MCF 10A (cell line): ENCODE measurements around the gene PHPT1. TPM values are rescaled to one million over a fixed set of nuclear protein-coding genes. Genes with fewer than 3 reads are reported as not detected.

Experiments
- BruUV-seq: library from RNA; stranded (reverse); fragments of 400-500 nt; replicated peaks from 2 replicates; lab custom pipeline; 2021; lab: Mats Ljungman, UMichigan
- CTCF ChIA-PET: fragments of 300-600 bp; sonication (Branson Sonifier 250); formaldehyde crosslinking; extraction: SDS; loops from one replicate; lab custom pipeline; 2021; ENCODE audit warnings: antibody characterized with exemption, inconsistent platforms; lab: Yijun Ruan, JAX
- POLR2A ChIA-PET: fragments of 300-600, 350-650 bp; sonication (Branson Sonifier 250); formaldehyde crosslinking; extraction: SDS; loops from one replicate; lab custom pipeline; 2020; ENCODE audit warnings: antibody characterized with exemption, inconsistent platforms; lab: Yijun Ruan, JAX
- DNase-seq: peaks from one replicate; pipeline ENCODE4 v3.0.0-alpha.2; 2018; ENCODE audit not compliant: unreplicated experiment
- H3K27ac Mint-ChIP-seq: one replicate; pipeline ENCODE4 v1.8.0; 2022; ENCODE audit warnings: mild to moderate bottlenecking, low read depth, mixed read lengths; ENCODE audit not compliant: unreplicated experiment
- H3K27me3 Mint-ChIP-seq: one replicate; pipeline ENCODE4 v1.8.0; 2022; ENCODE audit warnings: mixed read lengths; ENCODE audit not compliant: insufficient read depth, unreplicated experiment
- H3K36me3 Mint-ChIP-seq: one replicate; pipeline ENCODE4 v1.8.0; 2022; ENCODE audit warnings: mild to moderate bottlenecking, moderate library complexity, mixed read lengths; ENCODE audit not compliant: insufficient read depth, unreplicated experiment
- H3K4me1 Mint-ChIP-seq: one replicate; pipeline ENCODE4 v1.8.0; 2022; ENCODE audit warnings: mixed read lengths; ENCODE audit not compliant: insufficient read depth, unreplicated experiment
- H3K4me3 Mint-ChIP-seq: one replicate; pipeline ENCODE4 v1.8.0; 2022; ENCODE audit warnings: mild to moderate bottlenecking, moderate library complexity, mixed read lengths; ENCODE audit not compliant: unreplicated experiment
- H3K9me3 Mint-ChIP-seq: one replicate; pipeline ENCODE4 v1.8.0; 2022; ENCODE audit warnings: mixed read lengths; ENCODE audit not compliant: unreplicated experiment
- intact Hi-C: fragments of 100-400 bp; cut with micrococcal nuclease; formaldehyde crosslinking; loops from 2 replicates; pipeline ENCODE4 v1.14.1; 2022
- total RNA-seq: library from RNA; stranded (reverse); gene quantifications from 2 replicates; pipeline ENCODE4 v1.2.3, GENCODE V29; 2022
- TF ChIP-seq, protein P1 (sequence below): fragments of 200-600 bp; IDR thresholded peaks from one replicate; pipeline ENCODE4 v1.8.0; 2022; ENCODE audit warnings: antibody characterized with exemption, mild to moderate bottlenecking; ENCODE audit not compliant: unreplicated experiment

Gene PHPT1
- total RNA-seq, 1 experiment from 2014 or later, result 193 TPM

DNA sequence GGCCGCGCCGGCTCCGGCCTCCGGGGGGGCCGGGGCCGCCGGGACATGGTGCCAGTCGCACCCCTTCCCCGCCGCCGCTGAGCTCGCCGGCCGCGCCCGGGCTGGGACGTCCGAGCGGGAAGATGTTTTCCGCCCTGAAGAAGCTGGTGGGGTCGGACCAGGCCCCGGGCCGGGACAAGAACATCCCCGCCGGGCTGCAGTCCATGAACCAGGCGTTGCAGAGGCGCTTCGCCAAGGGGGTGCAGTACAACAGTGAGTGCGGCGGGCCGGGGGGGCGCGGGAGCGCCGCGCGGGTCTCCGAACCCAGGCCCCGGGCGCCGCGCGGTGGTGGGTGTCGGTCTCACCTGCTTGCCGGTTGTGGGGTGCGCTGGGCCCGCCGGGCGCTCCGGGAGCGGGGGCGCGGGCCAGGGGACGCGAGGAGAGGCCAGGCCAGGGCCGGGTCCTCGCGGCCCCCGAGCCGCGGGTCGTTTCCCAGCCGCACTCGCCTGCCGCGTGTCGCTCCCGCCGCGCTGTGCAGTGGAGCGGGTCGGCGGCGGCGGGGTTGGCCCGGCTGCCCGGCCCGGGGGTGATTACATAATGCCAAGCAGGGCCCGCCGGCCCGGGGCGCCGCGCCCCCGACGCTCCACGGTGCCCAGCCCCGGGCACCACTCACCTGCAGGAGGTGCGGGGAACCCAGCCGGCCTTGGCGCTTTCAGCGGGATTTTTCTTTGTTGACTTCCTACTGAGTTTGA is 41.0 kb upstream of the PHPT1 start:
- Mint-ChIP-seq H3K4me1 (no peaks in the 10 kb centered on the region), H3K27ac (no peak overlapping the region), H3K9me3 (no peaks in the 10 kb centered on the region), H3K36me3 (peaks cover 30% of the 10 kb centered on the region), H3K4me3 (peak overlapping the region; percentile 76), H3K27me3 (no peaks in the 10 kb centered on the region)
- intact Hi-C loops, result no loop called here
- no peak for DNase-seq
- ChIA-PET CTCF (interaction anchor here (0.6 to 2.8 kb wide), 5 partner anchors 34 to 387 kb away, joined by 3 to 8 read pairs (median 4); partner anchors contain the start of genes AJM1 and FBXW5), POLR2A (interaction anchor here (0.5 to 5.6 kb wide), 19 partner anchors 8 to 321 kb away, joined by 3 to 33 read pairs (median 5); partner anchors contain the start of genes AJM1, SAPCD2 and TMEM141)
- no TSS peak for BruUV-seq
- TF ChIP-seq, protein P1, sequence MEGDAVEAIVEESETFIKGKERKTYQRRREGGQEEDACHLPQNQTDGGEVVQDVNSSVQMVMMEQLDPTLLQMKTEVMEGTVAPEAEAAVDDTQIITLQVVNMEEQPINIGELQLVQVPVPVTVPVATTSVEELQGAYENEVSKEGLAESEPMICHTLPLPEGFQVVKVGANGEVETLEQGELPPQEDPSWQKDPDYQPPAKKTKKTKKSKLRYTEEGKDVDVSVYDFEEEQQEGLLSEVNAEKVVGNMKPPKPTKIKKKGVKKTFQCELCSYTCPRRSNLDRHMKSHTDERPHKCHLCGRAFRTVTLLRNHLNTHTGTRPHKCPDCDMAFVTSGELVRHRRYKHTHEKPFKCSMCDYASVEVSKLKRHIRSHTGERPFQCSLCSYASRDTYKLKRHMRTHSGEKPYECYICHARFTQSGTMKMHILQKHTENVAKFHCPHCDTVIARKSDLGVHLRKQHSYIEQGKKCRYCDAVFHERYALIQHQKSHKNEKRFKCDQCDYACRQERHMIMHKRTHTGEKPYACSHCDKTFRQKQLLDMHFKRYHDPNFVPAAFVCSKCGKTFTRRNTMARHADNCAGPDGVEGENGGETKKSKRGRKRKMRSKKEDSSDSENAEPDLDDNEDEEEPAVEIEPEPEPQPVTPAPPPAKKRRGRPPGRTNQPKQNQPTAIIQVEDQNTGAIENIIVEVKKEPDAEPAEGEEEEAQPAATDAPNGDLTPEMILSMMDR, result no peak

DNA sequence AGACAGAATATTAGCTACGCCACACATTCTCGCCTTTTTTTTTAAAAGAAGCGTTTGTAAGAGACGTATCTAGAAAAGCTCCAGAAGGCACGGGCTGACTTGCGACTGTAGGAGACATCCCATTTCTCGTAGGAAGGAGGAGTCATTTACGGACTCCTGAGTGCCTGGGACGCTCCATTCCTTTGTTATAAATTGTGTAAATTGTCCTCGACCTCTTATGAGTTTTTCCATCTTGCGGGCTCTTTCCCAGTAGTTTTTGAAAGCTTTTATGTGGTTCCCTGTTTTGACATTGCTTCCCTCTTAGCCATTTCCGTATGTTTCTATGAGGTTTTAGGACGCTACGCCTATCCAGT is 40.4 kb upstream of the PHPT1 start:
- no peak overlapping the region for H3K27ac Mint-ChIP-seq
- peak overlapping the region; percentile 76 for H3K4me3 Mint-ChIP-seq
- peak; percentile 21 for DNase-seq
- intact Hi-C loops, result no loop called here
- H3K4me1 Mint-ChIP-seq, result no peaks in the 10 kb centered on the region
- no TSS peak for BruUV-seq
- ChIA-PET CTCF (interaction anchor here (0.7 to 1.9 kb wide), 5 partner anchors 12 to 386 kb away, joined by 3 to 5 read pairs (median 4); partner anchors contain the start of gene FBXW5), POLR2A (interaction anchor here (0.6 to 5.6 kb wide), 16 partner anchors 8 to 321 kb away, joined by 3 to 33 read pairs (median 6); partner anchors contain the start of genes AJM1 and TMEM141)
- TF ChIP-seq, protein P1, result no peak
- H3K9me3 Mint-ChIP-seq, result no peaks in the 10 kb centered on the region
- H3K27me3 Mint-ChIP-seq, result no peaks in the 10 kb centered on the region
- H3K36me3 Mint-ChIP-seq, result peaks cover 30% of the 10 kb centered on the region

DNA sequence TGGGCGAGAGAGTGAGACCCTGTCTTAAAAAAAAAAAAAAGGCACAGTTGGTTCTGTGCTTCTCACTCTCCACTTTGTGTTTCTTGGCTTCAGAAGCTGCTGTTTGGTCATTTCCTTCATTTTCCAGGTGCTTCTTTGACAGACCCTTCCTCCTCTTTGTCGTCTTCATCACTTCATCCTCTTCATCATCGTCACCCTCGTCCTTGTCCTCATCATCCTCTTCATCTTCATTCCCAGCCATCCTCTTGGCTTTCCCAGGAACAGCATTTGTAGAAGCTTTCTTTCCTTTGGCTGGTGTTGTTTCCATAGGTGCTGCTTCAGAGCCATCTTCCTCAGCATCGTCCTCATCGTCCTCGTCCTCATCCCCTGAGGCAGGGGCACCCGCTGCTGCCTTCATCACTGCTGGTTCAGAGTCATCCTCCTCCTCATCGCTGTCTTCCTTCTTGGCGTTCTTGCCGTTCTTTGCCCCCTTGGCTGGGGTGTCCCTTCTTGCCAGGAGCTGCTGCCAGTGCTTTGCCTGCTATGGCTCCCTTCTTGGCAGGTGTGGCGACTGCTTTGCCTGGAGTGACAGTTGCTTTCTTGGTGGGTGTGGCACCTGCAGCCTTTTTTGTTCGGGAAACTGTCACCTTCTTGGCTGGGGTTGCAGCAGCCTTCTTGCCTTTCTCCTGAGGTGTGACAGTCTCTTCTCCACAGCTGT is 34.3 kb upstream of the PHPT1 start:
- Mint-ChIP-seq H3K9me3 (no peaks in the 10 kb centered on the region), H3K27me3 (no peaks in the 10 kb centered on the region), H3K4me1 (peaks cover 7% of the 10 kb centered on the region), H3K27ac (no peak overlapping the region), H3K36me3 (peaks cover 45% of the 10 kb centered on the region), H3K4me3 (no peak overlapping the region)
- BruUV-seq, result no TSS peak
- ChIA-PET CTCF (interaction anchor here (0.7 to 1.3 kb wide), 5 partner anchors 10 to 25 kb away, joined by 3 to 6 read pairs (median 4); no protein-coding TSS in a partner anchor), POLR2A (interaction anchor here (0.6 to 3.7 kb wide), 2 partner anchors 7 to 105 kb away, joined by 3 to 13 read pairs; partner anchors contain the start of gene RABL6)
- DNase-seq, result no peak
- TF ChIP-seq, protein P1, result no peak
- intact Hi-C loops, result no loop called here

DNA sequence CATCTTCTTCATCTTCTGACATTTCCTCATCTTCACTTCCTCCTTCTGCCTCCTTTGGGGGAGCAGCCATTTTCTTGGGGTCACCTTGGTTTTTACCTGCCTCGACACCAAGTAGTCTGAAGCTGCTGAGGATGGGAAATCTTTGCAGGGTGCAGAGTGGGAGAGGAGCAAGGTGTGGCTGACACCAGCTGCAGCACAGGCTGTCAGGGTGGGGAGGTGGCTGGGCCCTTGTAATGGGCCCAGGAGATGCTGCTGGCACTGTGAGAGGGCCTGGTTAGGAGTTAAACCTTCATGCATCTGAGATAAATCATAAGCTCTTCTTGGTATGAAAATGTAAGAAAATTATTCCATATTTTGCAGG is 33.8 kb upstream of the PHPT1 start:
- peaks cover 42% of the 10 kb centered on the region for H3K36me3 Mint-ChIP-seq
- H3K4me1 Mint-ChIP-seq, result peaks cover 7% of the 10 kb centered on the region
- intact Hi-C loops, result no loop called here
- no peak overlapping the region for H3K27ac Mint-ChIP-seq
- H3K9me3 Mint-ChIP-seq, result no peaks in the 10 kb centered on the region
- TF ChIP-seq, protein P1, result no peak
- CTCF ChIA-PET, result interaction anchor here (0.6 to 1.3 kb wide), 5 partner anchors 12 to 86 kb away, joined by 3 to 6 read pairs (median 4); no protein-coding TSS in a partner anchor
- no peaks in the 10 kb centered on the region for H3K27me3 Mint-ChIP-seq
- BruUV-seq, result no TSS peak
- no peak for DNase-seq
- POLR2A ChIA-PET, result interaction anchor here (3.7 kb wide), 1 partner anchor 8 kb away, joined by 13 read pairs; the partner anchor contains the start of gene RABL6
- no peak overlapping the region for H3K4me3 Mint-ChIP-seq
